Osteocyte (in vitro differentiated cells): ENCODE data around the gene PRODH. TPM values are rescaled to one million over a fixed set of nuclear protein-coding genes. Genes with fewer than 3 reads are reported as not detected.

Source experiments
- DNase-seq: peaks from one replicate; pipeline ENCODE4 v3.0.0; 2021; ENCODE audit warnings: mixed read lengths; ENCODE audit not compliant: unreplicated experiment; ENCODE audit errors: extremely low spot score
- H3K27ac Mint-ChIP-seq: one replicate; pipeline ENCODE4 v1.8.0; 2021; ENCODE audit warnings: mild to moderate bottlenecking, mixed read lengths; ENCODE audit not compliant: unreplicated experiment
- H3K27me3 Mint-ChIP-seq: one replicate; pipeline ENCODE4 v1.8.0; 2021; ENCODE audit warnings: mixed read lengths; ENCODE audit not compliant: unreplicated experiment
- H3K36me3 Mint-ChIP-seq: one replicate; pipeline ENCODE4 v1.8.0; 2021; ENCODE audit warnings: mixed read lengths; ENCODE audit not compliant: unreplicated experiment
- H3K4me1 Mint-ChIP-seq: one replicate; pipeline ENCODE4 v1.8.0; 2021; ENCODE audit warnings: mixed read lengths; ENCODE audit not compliant: unreplicated experiment
- H3K4me3 Mint-ChIP-seq: one replicate; pipeline ENCODE4 v1.8.0; 2021; ENCODE audit warnings: mild to moderate bottlenecking, moderate library complexity, mixed read lengths; ENCODE audit not compliant: unreplicated experiment
- H3K9me3 Mint-ChIP-seq: one replicate; pipeline ENCODE4 v1.8.0; 2021; ENCODE audit warnings: mixed read lengths; ENCODE audit not compliant: unreplicated experiment
- CTCF ChIP-seq: fragments of 200-600 bp; sonication (generic); IDR thresholded peaks from 2 replicates; pipeline ENCODE4 v1.5.0; 2021; ENCODE audit warnings: antibody characterized with exemption, mild to moderate bottlenecking, moderate library complexity
- long read RNA-seq: library from polyadenylated mRNA; unstranded; transcript quantifications from one replicate; pipeline ENCODE4 v2.0.0, GENCODE V29; 2021
- total RNA-seq: library from RNA; stranded (reverse); gene quantifications from 2 replicates; pipeline ENCODE4 v1.2.1, GENCODE V29; 2021

The PRODH gene
- total RNA-seq: 11.2 and 12.0 TPM in 2 replicates
- long read RNA-seq: 0 reads

GRCh38 chr22:18935889-18936529 is at the start of gene PRODH:
PRODH (minus strand) TSS chr22:18936293; CDS start chr22:18936287, 6 bp downstream.
- H3K4me1 Mint-ChIP-seq: no peaks in the 10 kb centered on the region
- DNase-seq: no peak
- no peak for TF ChIP-seq CTCF
- no peaks in the 10 kb centered on the region for H3K9me3 Mint-ChIP-seq
- H3K27ac Mint-ChIP-seq: no peak within 1 kb of the TSS
- no peak within 1 kb of the TSS for H3K4me3 Mint-ChIP-seq
- no peaks in the 10 kb centered on the region for H3K36me3 Mint-ChIP-seq
- no peaks in the 10 kb centered on the region for H3K27me3 Mint-ChIP-seq

GRCh38 chr22:18985780-18986179 is 49.7 kb upstream of the PRODH start:
- Mint-ChIP-seq H3K9me3 (no peaks in the 10 kb centered on the region), H3K27ac (no peak overlapping the region), H3K36me3 (no peaks in the 10 kb centered on the region), H3K27me3 (no peaks in the 10 kb centered on the region), H3K4me3 (no peak overlapping the region), H3K4me1 (no peaks in the 10 kb centered on the region)
- DNase-seq: no peak
- no peak for TF ChIP-seq CTCF

GRCh38 chr22:18984564-18984963 is 48.5 kb upstream of the PRODH start:
- Mint-ChIP-seq H3K9me3 (no peaks in the 10 kb centered on the region), H3K27ac (no peak overlapping the region), H3K36me3 (no peaks in the 10 kb centered on the region), H3K4me1 (no peaks in the 10 kb centered on the region), H3K4me3 (no peak overlapping the region), H3K27me3 (no peaks in the 10 kb centered on the region)
- no peak for TF ChIP-seq CTCF
- no peak for DNase-seq

- Mint-ChIP-seq H3K36me3 (no peaks in the 10 kb centered on the region), H3K4me3 (no peak overlapping the region), H3K9me3 (no peaks in the 10 kb centered on the region), H3K27ac (no peak overlapping the region), H3K4me1 (no peaks in the 10 kb centered on the region), H3K27me3 (no peaks in the 10 kb centered on the region)
- no peak for TF ChIP-seq CTCF
- DNase-seq: no peak
Observed at GRCh38 chr22:18983120-18983651, 47.1 kb upstream of the PRODH start.

- no peaks in the 10 kb centered on the region for H3K27me3 Mint-ChIP-seq
- H3K4me1 Mint-ChIP-seq: no peaks in the 10 kb centered on the region
- no peak overlapping the region for H3K27ac Mint-ChIP-seq
Observed at GRCh38 chr22:18980829-18981228, 44.7 kb upstream of the PRODH start.

More at GRCh38 chr22:18980829-18981228, 44.7 kb upstream of the PRODH start:
- H3K36me3 Mint-ChIP-seq: no peaks in the 10 kb centered on the region
- H3K9me3 Mint-ChIP-seq: no peaks in the 10 kb centered on the region
- no peak for DNase-seq
- TF ChIP-seq CTCF: no peak
- no peak overlapping the region for H3K4me3 Mint-ChIP-seq
